GM19395 (cell line): Measurements from ENCODE around the gene SPECC1.
"Not testable (repeated sequence)": the region's sequence is repeated elsewhere in the genome, so short reads cannot be mapped to it uniquely, and the experiment has no call there.

Experiments
- ATAC-seq: cut with Tn5 transposase; IDR thresholded peaks from one replicate; pipeline ENCODE4 v1.9.1; 2021; ENCODE audit warnings: mild to moderate bottlenecking, moderate library complexity; ENCODE audit not compliant: unreplicated experiment

SPECC1 gene

DNA sequence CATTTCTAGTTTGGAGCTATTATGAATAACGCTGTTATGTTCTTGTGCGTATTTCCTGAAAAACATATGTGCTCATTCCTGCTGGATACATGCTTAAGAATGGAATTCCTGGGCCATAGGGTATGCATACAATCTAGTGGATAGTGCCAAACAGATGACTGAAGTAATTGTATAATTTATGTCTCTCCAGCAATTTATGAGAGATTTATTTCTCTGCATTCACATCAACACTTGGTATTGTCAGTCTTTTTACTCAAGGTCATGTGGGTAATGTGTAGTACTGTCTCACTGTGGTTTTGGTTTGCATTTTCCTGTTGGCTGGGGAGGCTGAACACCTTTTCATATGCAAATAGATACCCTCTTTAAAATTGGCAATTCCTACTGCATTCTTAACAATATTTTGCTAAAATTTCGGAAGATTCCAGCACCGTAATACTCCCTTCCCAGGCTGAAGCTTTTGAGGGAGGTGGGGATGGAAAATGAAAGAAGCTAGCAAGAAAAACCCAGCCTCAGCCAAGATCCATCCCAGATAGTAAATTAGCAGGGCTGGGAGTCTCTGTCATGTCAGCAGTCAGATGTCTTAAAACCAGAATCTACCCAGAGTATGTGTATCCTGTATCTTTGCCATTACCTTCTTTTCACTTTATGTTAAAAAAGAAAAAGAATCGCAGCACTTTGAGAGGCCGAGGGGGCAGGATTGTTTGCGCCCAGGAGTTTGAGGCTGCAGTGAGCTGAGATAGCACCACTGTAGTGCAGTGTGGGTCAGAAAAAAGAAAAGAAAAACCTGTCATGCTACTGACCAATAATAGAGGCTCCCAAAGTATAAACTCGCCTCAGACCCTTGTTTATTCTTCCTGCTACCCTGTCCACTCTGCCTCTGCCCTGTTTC is 253.3 kb downstream of the SPECC1 start:
- ATAC-seq = no peak

DNA sequence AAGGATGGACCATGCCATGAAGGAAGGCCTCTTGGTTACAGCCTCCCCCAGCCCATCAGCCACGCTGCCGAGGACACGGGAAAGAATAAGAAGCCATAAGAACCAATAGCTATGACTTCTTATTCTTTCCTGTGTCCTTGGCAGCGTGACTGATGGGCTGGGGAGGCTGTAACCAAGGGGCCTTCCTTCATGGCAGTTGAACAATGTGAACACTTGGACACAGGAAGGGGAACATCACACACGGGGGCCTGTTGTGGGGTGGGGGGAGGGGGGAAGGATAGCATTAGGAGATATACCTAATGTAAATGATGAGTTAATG is 253.9 kb downstream of the SPECC1 start:
- not testable (repeated sequence) for ATAC-seq

DNA sequence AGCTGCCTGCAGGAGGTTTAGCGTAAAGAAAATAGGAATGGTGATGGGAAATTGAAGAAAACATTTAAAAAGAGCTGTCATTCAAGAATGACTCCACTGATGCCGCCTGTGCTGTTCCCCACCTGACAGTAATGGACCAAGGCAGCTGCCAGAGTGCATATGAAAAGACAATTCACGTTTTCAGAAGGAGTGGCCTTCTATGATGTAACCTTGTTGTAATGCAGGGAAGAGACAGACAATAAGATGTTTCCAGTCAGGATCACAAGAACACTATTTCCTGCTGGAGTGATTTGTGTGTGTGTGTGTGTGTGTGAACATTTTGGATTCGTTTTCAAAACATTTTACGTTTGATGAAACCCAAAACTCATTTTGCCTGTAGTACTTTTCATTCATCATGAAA is 254.4 kb downstream of the SPECC1 start:
- ATAC-seq = no peak

DNA sequence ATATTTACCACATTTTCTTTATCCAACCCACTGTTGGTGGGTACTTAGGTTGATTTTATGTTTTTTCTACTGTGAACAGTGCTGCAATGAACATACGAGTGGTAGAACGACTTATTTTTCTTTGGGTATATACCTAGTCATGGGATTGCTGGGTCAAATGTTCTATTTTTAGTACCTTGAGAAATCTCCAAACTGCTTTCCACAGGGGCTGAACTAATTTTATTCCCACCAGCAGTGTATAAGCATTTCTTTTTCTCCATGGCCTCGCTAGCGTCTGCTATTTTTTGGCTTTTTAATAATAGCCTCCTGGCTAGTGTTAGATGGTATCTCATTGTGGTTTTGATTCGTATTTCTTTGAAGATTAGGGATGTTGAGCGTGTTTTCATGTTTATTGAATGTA is 255.8 kb downstream of the SPECC1 start:
- no peak for ATAC-seq

DNA sequence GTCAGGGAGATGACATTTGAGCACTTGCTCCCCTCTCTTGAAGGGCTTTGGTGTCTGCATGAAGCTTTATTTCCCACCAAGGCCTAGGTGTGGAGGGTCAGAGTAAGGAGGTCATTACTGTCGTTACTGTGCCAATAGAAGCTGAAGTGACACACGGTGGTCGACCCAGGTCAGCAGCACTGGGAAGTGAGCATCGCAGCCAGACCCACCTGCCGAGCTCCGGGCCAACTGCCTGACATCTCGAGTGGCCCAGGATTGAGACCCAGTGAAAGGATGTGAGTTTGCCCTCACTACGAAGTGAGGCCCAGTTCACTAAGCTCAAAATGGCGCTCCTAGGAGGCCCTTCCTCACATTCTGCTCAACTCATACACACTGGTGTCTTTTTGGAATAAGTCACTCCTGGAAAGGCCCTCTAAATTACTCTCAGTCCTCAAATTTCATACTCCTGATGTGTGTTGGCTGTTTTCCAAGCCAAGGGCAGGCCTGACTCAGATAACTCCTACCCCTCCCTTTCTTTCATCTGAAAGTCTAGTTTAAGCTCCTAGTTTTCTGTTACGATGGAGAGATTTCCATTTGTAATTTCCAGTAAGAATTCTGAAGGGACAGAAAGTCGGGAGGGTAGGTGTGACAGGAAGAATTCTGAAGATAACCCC is 257.8 kb downstream of the SPECC1 start:
- no peak for ATAC-seq

DNA sequence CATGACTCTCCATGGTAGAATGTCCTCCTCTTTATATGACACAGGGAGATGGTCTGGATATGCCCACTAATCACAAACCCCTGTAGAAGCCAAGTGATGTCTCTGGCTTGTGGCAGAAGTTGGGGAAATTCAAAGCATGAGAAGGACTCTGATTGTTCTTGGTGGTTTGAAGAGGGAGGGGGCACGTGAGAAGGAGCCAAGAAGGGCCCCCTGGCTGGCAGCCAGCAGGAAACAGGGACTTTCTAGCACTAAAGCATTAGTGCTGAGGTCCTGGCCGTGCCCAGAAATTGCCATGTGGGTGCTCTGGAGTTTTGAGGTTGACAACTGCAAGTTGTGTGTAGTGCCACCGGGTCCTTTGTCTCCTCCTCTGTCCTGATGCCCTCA is 258.3 kb downstream of the SPECC1 start:
- ATAC-seq = no peak

DNA sequence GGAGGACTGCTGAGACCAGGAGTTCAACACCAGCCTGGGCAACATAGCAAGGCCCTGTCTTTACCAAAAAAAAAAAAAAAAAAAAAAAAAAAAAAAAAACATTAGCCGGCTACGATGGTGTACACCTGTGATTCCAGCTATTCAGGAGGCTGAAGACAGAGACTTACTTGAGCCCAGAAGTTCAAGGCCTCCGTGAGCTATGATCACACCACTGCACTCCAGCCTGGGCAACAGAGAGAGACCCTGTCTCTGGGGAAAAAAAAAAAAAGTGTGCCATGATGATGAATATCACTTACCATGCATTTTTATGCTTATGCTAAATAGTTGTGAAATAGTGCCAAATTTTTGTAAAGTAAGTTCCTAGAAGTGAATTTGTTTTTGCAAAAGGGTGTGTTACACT is 261.2 kb downstream of the SPECC1 start:
- ATAC-seq = no peak

DNA sequence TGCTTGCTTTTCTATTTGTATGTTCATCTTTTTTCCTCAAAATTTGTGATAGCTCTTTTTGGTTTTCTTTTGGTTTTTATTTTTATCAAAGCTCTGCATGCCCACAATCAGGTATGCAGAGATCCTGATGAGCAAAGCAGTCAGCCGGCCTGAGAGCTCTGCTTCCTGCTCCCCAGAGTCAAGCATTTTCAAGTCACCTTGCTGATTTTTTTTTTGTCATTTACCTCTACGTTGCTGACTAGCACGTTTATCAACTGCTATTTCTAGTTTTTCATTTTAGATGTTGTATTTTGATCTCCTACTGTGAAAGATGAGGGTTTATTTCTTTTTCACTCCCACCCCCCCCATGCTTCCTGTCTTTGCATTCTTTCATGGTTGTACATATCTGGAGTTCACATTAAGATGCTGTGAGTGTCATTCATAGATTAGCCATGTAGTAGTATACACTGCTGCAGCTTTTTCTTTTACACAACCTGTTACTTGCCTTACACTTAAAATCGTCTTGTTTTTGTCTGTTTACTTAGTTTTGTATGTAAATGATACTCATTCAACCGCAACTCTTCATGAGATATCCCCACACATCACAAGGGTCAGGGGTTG is 262.0 kb downstream of the SPECC1 start:
- ATAC-seq = no peak

DNA sequence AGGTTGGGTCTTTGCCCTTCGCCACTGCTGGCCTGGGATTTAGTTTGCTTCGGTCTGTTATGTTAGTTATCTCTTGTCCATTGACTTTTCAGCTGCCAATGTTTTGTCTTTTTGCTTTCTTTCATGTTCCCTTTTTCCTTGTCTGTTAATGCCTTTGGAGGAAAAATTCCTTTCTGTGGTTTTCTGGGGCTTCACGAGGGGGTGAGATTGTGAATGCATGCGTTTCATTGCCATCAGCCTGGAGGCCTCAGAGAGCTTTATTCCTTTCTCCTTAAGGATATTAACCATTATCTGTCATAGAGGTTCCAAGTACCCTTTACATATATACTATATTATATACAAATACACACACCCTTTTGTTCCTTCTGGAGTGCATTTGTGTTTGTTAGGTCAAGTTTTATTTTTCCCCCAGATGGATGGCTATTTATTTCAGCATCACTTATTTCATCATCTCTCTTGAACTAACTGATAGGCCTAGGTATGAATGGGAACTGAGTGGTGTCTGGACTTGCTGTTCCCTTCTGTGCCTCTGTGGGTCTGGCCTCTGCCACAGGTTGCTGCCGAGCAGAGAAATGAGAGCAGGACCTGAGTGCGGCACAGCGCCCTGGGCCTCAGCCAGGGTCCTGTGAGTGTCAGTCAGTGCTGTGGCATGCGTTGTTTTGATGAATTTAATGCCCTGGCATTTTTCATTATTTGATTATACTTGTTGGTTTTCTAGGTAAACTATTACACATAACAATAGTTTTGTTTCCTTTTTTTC is 264.8 kb downstream of the SPECC1 start:
- no peak for ATAC-seq

DNA sequence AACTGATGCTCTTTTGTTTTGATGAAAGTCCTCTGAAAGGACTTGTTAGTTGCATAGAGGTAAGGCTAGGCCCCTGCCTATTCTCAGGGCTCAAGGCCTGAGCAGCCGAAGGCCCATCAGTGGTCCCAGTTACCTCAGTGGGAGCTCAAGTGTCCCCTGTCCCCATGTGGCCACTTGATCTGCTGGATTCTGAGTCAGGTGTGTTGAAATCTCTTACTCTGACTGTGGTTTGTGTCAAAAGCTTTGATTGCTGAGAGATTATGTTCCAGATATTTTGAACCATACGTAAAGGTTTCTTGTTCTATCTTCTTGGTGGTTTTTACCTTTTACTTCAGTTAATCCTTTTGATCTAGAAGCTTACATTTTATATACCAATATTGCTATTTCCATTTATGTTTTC is 266.5 kb downstream of the SPECC1 start:
- ATAC-seq = no peak

DNA sequence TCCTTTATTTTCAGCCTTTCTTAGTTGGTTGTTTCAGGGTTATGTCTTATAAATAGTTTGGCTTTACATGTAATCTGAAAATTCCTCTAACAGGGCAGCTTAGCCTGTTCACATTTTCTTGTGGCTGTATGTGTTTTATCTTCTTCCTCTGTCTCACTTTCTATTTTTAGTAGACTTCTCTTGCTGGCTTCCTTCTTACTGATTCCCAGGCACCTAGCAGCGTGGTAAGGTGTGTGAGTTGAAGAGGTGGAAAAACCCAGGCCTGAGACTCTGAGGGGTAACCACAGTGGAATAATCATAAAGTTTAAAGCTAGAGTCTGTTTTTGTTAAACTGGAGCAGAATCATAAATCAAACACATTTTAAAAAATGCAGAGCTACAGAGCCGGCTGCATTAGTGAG is 267.3 kb downstream of the SPECC1 start:
- ATAC-seq = no peak

DNA sequence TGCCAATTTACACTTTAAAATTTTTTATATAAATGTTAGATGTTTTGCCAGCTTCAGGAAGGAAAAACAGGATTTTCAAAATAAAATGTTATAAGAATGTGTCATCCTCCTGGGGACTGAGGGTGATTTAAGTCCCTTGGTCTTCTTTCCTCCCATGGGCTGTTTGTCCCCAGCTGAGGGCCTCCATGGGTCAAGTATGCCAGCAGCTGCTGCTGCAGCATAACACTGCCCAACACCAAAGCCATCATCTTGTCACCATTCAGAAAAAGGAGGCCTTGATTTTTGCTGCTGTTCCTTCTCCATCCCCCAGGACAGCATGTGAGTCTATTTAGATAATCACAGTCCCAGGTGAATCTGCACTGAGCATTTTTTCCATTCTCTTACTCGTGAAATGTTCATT is 269.6 kb downstream of the SPECC1 start:
- no peak for ATAC-seq

DNA sequence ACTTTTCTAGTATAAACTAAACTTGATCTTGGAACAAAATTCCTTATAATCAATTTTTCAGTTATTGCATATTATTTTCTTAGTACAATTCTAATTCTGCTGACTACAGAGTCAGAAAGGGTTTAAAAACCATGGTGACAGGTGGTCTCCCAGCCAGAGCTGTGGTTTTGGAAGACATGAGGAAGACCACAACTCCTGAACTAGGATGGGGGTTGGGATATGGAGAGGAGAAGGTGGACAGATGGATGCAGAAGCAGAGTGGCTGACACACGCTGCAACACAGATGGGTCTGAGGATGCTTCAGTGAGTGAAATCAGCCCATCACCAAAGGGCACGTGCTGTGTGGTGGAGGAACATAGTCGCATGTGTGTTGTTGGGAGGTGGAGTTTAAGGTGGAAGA is 270.5 kb downstream of the SPECC1 start:
- no peak for ATAC-seq

DNA sequence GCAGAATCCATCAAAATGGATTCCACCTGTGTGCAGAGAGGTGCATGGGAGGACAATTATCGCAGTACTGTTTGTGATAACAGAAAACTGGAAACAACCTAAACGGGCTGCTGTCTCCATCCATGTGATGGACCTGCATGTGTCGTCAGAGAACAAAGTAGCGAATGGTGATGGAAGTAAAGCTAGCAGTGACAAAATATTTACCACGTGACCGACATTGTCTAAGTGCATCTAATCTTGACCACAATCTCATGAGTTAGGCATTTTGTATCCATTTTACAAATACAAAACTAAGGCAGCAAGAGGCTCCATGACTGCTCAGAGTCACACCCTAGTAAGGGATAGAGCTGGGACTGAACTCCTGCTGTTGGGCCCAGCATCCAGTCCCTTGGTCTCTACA is 270.9 kb downstream of the SPECC1 start:
- no peak for ATAC-seq

DNA sequence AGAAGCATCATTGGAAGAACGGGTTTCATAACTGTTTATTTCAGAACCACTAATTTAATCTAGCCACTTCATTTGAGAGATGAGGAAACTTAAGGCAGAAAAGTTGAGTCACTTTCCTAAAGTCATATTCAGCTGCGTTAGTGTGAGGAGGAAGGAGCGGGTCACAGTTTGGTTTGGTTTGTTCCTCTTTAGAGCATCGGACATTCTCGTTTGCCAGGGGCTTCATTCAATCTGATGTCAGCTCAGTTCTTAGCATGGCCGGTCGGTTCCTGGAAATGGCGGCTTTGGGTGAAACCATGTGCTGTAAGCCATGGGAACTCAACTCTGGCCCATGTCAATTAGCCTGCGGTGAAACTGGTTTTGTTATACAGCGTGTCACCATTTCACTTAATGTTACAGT is 271.7 kb downstream of the SPECC1 start:
- no peak for ATAC-seq

DNA sequence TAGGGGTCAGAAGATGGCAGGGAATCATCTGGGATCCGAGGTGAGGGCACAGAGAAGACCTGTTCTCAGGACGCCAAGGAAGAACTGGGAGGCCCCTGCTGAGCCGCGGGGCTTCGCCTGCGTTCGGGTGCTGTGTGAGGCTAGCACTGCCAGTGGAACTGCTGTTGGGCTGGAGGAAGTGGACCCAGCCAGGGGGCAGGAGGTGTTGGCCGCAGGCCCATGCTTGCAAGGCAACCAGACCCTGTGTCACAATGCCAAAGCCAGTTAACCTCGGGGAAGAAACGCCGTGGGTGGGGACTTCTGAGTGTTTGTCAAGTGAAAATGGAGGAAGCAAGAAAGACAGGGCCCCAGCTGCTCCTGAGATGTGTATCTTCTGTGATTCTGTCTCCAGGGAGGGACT is 272.7 kb downstream of the SPECC1 start:
- ATAC-seq = no peak

DNA sequence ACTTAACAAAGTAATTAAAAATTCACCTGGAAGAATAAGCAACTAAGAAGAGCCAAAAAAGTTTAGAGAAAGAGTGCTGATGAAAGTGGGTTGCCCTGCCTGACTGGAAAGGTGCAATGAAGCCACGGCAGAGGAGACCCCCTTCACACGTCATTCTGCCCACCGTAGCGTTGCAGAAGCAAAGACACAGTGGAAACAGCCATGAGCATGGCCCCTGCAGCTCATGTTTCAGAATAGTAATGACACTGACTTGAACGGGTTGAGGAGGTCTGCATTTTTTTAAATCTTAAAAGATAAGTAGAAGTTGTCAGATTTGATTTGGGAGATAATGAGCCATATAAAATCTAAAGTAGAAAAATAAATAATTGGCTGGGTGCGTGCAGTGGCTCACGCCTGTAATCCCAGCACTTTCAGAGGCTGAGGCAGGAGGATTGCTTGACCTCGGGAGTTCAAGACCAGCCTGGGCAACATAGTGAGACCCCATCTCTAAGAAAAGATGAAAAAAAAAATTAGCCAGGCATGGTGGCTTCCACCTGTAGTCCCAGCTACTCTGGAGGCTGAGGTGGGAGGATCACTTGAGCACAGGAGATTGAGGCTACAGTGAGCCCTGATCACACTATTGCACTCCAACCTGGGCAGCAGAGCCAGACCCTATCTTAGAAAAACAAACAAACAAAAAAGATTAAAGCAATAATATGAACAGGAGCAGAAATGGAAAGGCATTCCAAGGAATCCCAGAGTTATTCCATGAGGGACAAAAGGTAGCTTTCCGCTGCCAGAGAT is 273.6 kb downstream of the SPECC1 start:
- ATAC-seq = no peak

DNA sequence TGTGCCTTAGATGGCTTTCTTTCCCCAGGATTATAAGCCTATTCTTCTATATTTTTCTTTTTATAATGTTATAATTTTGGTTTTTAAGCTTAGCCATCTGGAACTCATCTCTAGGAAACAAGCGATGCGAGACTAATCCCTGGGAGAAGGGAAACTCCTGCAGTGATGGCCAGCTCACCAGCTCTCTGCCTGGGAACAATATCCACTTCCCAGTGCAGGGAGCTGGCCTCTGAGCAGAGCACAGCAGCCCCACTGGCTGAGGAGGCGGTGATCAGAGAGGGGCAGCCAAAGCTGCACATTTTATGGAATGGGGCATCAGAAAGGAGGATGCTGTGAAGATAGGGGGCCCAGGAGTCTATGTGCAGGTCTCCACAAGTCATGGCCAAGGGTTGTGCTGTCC is 274.9 kb downstream of the SPECC1 start:
- ATAC-seq = no peak

DNA sequence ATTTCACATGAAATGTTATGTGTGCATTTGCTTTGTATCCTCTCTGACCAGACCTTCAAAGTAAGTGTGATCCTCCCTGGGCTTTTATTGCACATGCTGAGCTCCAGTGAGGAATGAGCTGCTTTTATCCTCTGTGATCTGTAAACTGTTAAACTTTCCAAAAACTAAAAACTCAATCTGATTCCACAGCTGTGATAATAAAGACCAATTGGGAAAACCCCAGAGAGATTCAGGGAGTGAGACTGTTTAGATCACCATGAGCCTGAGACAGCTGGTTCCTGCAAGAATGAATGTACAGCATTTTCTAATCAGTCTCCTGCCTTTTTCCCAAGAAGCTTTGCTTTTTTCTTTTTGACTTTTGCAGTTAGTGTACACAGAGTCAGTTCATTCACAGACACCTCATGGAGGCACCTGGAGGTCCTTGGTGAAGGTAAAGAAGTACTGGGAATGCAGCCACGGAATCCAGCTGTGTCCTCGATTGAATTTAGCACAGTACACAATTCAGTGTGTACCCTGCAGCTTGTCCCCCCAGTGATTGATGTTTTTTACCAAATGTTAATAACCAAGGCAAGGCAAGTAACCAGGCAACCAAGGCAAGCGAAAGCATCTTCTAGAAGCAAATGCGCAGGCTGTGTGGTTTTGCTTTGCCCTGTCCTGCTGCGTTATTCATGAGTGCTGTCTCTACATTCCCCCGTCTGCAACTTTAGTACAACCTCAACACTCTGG is 275.6 kb downstream of the SPECC1 start:
- no peak for ATAC-seq

DNA sequence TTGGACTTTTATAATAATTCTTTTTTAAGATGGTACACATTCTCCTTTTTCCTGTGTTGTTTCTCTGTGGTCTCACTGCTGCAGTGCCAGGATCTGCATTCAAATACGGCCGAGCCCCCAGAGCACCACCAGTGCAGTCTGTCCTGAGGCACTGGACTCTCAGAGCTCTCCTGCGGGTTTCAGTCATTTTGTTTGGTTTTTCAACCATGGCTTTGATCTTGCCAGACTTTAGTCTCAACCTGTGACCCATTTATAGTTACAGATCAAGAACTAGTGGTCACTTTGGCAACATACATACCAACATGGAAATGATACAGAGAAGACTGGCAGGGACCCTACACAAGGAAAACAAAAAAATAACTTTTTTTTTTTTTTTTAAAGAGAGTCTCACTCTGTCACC is 280.8 kb downstream of the SPECC1 start:
- ATAC-seq = no peak
